Omental fat pad (tissue), 3 donors: ENCODE data around the gene SORL1-AS1.

ENCODE experiments used
- ATAC-seq: fragments of 150-250 bp; one replicate; pipeline ENCODE4 v1.9.1; 2016; ENCODE audit warnings: mild to moderate bottlenecking, moderate library complexity; ENCODE audit not compliant: low FRiP score
- DNase-seq: peaks from one replicate; pipeline ENCODE4 v3.0.0-alpha.2; 2019; ENCODE audit warnings: low spot score
- TF ChIP-seq, protein P1 (sequence below), 3 donors: fragments of 450-650 bp; IDR thresholded peaks; one replicate each; pipeline ENCODE4 v1.5.1; 2016 to 2017; ENCODE audit warnings: antibody characterized with exemption in 3 of 3, mild to moderate bottlenecking in 3 of 3, moderate library complexity in 2 of 3

Gene SORL1-AS1

GRCh38 chr11:121466063-121466794 is 13.5 kb upstream of the SORL1-AS1 start:
- TF ChIP-seq, protein P1, sequence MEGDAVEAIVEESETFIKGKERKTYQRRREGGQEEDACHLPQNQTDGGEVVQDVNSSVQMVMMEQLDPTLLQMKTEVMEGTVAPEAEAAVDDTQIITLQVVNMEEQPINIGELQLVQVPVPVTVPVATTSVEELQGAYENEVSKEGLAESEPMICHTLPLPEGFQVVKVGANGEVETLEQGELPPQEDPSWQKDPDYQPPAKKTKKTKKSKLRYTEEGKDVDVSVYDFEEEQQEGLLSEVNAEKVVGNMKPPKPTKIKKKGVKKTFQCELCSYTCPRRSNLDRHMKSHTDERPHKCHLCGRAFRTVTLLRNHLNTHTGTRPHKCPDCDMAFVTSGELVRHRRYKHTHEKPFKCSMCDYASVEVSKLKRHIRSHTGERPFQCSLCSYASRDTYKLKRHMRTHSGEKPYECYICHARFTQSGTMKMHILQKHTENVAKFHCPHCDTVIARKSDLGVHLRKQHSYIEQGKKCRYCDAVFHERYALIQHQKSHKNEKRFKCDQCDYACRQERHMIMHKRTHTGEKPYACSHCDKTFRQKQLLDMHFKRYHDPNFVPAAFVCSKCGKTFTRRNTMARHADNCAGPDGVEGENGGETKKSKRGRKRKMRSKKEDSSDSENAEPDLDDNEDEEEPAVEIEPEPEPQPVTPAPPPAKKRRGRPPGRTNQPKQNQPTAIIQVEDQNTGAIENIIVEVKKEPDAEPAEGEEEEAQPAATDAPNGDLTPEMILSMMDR (IDR thresholded peaks at IDR 0.05) = no peak
- ATAC-seq = peak; percentile 78
- peak; percentile 86 for DNase-seq

DNA sequence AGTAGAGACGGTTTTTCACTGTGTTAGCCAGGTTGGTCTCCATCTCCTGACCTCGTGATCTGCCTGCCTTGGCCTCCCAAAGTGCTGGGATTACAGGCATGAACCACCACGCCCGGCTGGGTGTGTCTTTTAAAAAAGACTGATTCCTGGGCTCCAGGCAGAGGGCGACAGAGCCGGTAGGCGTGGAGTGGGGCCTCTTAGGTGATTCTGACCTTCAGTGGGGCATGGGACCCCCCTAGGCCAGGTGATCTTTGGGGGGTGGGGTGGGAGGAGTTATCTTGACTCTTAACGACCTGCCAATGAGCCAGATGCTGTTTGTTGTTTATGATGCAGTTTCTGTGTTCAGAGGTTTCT is 12.9 kb upstream of the SORL1-AS1 start:
- DNase-seq (no peak), ATAC-seq (no peak)
- TF ChIP-seq, protein P1 (IDR thresholded peaks at IDR 0.05) = no peak

- peak; percentile 43 for ATAC-seq
- no peak for DNase-seq
- TF ChIP-seq, protein P1 (IDR thresholded peaks at IDR 0.05) = no peak
These were observed 11.7 kb upstream of the SORL1-AS1 start for GRCh38 chr11:121464352-121464946.

- DNase-seq = no peak
- TF ChIP-seq, protein P1 (IDR thresholded peaks at IDR 0.05) = no peak
- no peak for ATAC-seq
These were observed 11.0 kb upstream of the SORL1-AS1 start for GRCh38 chr11:121463689-121464335.

GRCh38 chr11:121461843-121462242 is 9.1 kb upstream of the SORL1-AS1 start:
- ATAC-seq = no peak
- DNase-seq = no peak
- TF ChIP-seq, protein P1 (IDR thresholded peaks at IDR 0.05) = no peak

DNA sequence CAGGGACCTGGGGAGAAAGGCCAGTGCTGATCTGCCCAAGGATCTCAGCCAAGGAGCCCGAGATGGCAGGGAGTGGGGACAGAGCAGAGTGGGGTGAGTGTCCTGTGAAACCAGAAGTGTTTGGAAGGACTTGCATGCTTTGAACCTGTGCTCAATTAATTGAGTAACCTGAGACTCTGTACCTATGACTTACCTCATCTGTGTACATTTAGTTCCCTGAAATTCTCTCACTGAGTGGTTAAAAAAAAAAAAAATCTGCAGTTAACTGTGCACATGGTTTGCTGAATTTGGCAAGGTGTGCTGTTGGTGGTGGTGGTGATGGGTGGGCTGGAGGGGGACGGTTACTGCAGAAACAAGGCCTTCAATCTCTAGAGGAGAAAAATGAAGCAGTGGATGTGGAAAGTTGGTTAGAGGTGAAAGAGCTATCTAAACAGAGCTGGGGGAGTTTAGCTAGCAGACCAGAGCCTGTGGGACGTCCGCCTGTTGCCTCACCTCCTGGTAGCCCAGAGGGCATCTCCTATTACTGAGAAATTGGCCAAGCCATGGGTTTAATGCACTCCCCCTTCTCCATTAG is 8.3 kb upstream of the SORL1-AS1 start:
- TF ChIP-seq, protein P1 (IDR thresholded peaks at IDR 0.05) = no peak
- ATAC-seq (no peak), DNase-seq (no peak)
